ENCODE measurements around the gene MATK.
"Not testable (repeated sequence)": the region's sequence is repeated elsewhere in the genome, so short reads cannot be mapped to it uniquely, and the experiment has no call there.

MATK gene

DNA sequence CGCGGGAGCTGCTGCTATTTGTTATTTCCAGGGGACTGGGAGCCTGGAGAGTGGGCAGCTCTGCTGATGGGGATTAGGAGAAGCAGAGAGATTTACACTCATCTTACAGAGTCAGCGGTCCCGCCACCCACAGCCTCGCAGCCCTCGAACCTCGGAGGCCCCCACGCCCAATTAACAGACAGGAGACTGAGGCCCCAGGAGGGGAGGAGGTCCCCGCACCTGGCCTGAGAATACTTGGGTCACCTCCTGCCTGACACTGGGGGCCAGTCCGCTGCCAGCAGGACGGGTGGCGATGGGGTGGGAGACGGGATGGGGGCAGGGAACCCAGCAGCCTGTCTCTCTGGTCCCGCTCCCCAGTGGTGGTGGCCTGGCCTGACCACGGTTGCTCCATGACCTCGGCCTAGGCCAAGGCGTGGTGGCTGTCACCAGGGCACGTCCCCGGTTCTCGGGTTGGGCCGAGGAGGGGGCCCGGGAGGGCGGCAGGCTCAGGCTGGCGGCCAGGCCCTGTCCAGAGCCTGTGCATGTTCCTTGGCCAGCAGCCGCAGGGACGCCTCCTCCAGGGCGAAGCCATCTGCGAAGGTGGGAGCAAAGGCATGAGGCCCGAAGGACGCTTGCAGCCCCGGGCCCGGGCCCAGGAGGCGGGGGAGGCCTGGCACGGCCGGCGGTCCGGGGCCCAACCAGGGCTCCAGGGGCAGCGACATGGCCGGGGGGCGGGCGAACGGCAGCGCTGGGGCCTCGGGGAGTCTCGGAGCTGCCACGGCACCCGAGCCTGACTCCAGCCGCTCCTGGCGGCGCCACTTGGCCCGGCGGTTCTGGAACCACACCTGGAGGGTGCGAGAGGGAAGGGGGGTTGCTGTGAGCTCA lies 15.8 kb downstream of the MATK start:
- no peak for DNase-seq

DNA sequence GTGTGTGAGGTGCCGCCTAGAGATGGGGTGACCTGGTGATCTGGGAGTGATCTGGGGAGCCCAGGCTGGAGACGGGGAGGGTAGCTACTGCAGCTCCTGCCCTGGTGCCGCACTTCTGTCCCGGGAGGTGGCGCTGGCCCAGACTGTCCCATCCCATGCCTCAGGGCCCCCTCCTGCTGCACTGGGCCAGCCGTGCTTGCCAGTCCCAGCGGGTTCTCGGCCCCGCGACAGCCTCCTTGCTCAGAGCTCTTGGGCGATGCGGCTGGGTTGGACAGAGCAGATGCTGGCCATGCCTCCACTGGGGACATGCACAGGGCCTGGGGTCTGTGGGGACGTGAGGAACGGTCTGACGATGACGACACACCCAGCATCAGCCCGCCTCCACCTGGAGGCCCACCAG lies 16.7 kb downstream of the MATK start:
- DNase-seq: no peak

DNA sequence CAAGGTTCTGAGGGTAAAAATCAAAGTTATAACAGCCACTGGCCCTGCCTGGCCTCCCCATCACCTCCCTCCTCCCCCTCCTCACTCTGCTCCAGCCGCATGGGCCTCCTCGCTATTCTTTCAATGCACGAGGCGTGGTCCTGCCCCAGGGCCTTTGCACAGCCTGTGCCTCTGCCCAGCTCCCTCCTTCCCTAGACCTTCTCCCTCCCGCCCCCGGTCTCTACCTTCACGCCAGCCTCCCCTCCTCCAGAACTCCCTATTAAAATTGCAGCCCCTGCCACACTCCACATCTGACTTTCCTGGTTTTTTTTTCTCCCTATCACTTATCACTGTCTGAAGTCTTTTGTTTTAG lies 17.5 kb downstream of the MATK start:
- DNase-seq: no peak

DNA sequence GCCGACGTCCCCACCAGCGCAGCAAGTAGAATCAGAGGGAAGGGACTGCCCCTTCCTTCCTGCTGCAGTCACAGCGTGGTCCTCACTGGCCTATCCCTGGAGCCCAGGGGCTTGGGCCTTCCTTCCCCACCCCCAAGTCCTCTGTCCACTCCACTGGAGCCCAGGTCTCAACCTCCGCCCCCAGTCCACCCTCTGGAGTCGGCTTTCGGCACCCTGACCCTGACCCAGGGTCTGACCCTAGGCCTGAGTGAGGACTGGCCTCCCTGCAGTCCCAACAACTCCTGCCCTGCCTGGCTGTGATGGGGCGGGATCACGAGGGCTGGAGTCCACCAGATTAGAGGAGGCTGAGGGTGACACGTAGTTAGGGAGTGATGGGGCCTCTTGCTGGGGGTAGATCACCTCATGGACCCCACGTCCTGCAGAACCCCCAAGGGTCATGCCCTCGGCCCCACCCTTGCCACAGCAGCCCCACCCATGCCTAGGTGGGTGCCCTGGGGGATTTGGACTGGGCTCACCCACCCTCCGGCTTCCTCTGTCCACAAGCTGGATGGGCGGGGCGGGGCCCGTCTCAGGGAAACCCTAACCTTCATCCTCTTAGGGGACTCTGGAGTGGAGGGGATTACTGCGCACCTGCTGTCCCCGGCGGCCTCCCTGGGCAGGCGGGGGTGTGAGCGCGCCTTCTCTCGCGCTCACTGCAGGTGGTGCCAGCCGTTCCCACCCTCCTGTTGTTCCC lies 18.0 kb downstream of the MATK start:
- no peak for DNase-seq

DNA sequence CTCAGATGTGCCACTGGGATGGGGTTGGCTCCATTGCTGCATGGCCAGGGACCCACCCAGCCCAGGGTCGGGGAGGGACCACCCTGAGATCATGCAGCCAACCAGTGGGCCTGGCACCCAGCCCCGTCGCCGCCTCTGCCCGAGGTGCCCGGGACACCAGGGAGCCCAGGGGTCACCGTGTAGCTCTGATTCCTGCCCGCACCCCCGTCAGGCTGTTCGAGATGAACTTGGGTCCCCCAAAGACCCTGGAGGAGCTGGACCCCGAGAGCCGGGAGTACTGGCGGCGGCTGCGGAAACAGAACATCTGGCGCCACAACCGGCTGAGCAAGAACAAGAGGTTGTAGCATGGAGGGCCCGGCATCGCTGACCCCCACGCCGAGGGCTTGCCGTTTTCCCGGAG lies 19.1 kb downstream of the MATK start:
- DNase-seq: no peak

DNA sequence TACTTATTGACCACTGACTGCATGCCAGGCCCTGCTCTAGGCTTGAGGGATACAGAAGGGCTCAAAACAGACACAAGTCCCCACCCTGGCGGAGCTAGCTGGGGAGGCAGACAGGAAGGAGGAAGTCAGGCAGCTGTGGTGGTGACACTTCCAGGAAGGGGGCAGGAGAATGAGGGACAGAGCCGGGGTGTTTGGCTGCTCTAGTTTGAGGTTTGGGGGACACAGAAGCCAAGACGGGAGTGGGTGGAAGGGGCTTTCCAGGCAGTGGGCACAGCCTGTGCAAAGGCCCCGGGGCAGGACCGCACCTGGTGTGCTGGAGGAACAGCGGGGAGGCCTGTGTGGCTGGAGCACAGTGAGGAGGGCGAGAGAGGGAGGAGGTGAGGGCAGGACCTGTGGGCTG lies 19.7 kb downstream of the MATK start:
- DNase-seq: no peak

DNA sequence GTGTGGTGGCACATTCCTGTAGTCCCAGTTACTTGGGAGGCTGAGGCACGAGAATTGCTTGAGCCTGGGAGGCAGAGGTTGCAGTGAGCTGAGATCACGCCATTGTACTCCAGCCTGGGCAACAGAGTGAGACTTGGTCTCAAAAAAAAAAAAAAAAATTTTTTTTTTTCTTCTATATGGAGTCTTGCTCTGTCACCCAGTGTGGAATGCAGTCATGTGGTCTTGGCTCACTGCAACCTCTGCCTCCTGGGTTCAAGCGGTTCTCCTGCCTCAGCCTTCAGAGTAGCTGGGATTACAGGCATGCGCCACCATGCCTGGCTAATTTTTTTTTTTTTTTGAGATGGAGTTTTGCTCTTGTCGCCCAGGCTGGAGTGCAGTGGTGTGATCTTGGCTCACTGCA lies 20.4 kb downstream of the MATK start:
- DNase-seq: not testable (repeated sequence)

DNA sequence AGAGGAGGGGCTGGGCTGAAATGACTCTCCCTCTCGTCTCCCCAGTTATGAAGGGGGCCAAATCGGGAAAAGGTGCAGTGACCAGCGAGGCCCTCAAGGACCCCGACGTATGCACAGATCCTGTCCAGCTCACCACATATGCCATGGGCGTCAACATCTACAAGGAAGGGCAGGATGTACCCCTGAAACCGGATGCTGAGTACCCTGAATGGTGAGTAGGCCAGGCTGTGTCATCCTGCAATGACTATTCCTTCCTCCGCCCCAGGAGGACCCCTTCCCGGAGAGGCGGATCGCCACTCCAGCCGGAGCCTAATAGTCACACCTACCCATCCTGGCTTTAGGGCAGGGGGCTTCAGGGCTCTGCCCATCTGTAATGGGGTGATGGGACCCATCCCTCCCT lies 21.1 kb downstream of the MATK start:
- DNase-seq: no peak

DNA sequence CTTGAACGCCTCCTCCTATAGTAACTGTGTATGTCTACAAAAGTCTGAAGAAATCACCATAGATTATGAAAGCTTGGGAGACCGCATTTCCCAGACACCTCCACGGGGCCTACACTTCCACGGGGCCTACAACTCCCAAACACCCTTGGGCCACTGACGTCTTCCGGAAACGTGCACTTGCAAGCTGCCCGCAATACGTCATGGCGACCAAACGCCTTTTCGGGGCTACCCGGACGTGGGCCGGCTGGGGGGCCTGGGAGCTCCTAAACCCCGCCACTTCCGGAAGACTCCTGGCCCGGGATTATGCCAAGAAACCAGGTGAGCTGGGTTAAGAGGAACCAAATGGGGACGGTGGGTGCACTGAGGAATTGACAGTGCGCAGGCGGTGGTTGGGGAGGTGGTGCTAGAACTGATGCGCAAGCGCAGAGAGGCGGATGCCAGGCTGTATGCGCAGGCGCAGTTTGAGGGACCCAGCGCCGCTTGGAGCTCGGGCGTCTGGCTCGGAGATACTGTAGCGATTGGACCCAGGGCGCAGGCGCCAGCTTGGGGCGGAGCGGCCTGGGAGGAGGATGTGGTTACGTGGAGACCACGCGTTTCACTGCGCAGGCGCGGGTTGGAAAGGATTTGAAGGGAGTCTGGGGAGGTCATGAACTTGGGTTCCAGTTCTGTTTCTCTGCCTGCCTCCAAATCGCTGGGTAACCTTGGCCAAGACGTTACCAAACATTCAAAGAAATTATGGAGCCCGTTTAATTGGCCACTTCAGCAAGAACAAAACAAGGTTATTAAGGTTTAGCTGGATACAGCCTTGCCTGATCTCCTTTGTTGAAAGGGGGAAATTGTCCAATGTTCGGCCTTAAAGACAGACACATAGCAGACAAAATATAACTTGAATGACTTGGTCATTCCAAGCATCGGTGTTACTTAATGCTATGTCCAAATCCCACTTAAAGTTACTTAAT lies 23.4 kb downstream of the MATK start, which contains the start of gene MRPL54:
Gene MRPL54, plus strand, starts transcription at position 182 of the 959 bp plus-strand sequence. Its CDS starts 19 bp downstream, at position 201.
- peak; percentile 98 for DNase-seq

DNA sequence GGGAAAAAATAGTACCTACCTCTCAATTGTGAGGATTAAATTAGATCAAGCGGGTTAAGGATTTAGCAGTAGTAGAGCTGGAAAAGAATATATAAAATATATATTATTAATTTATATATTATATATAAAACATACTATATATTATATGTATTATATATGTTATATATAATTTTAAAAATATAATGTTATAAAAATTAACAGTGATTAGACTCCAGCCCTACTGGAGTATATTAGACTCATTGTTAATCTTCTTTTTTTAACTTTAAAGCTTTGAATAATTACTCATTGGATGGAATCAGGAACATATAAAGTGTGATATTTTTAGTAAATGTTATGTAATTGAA lies 24.1 kb downstream of the MATK start:
- no peak for DNase-seq

DNA sequence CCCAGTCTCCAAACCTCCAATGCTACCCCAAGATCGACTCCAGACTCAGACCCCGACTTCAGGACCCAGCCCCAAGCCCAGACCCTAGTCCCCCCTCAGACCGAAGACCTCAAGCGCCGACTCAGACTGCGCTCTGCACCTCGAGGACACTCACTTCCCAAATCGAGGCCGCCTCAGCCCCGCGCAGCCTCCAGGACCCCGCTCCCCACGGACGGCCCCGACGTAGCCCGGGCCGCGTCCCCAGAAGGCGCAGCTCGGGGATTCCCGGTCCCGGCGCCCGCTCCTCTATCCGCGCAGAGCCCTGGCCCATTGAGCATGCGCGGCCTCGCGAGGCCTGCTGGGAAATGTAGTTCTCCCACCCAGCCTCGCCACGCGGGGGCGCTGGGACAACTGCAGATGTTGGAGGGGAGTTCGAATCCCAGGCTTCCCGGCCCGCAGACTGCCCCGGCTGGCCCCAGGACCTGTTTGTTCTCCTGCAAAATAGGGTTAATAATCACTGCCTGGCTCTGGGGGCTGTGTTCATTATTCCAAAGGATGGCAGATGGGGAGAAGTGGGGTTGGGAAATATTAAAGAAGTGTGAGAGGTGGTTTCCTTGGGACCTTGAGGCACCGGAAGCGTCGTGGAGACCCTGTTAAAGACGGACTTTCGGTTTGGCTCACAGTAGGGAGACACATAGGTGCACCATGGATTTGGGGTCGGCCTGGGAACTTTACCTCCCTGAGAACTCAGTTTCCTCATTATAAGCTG lies 24.6 kb downstream of the MATK start, which contains the start of gene APBA3:
Gene APBA3, minus strand, starts transcription at position 311 of the 748 bp plus-strand sequence. CDS start 1,428 bp downstream, outside the sequence.
- peak; percentile 78 for DNase-seq

DNA sequence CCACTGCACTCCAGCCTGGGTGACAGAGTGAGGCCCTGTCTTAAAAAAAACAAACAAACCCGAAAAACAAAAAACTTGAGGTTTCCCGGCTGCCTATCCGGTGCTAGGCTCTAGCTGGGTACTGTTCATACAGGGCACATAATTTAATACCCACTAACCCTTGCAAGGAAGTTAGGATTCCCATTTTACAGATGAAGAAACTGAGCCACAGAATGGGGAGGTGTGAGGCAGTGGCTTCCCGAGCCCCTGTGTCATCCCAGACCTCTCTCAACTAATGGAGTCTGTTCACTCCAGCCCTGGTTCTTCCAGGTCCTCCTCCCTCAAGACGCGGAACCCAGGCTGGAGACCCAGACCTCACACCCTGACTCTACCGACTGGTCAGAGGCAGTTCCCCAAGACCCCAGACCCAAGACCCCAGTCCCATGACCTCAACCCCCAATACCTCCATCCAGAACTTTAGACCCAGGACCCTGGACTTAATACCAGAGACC lies 25.3 kb downstream of the MATK start:
- DNase-seq: no peak

DNA sequence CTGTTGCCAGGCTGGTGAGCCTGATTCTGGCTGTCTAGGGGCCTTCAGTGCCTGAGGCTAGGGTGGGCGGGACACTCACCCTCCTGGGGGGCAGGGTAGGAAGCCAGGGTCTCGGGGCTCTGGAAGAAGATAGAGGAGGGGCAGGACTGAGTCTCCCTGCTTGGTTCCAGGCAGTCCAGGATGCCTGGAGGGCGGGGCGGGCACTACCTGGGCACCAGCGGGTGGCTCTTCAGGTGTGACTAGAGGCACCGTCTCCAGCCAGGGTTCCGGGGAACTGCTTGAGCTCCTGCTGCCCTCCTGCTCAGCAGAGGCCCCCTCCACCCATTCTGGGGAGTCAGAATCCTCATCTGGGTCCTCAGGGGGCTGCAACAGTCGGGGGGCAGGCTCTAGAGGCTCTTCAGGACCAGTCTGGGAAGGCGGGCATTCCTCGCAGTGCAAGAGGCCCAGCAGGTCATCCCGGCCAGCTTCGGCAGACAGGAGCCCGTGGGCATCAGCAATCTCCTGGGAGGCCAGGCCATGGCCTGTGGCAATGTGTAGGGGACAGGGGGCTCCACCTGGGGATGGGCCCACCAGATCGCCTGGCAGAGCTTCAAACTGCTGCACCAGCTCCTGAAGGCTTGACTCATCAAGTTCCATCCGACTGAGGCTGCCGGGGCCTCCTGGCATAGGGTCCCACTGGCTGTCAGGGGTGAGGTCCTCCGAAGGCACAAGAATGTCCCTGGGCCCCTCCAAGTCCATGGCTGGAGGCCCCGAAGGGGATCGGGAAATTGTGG lies 26.5 kb downstream of the MATK start:
- no peak for DNase-seq

DNA sequence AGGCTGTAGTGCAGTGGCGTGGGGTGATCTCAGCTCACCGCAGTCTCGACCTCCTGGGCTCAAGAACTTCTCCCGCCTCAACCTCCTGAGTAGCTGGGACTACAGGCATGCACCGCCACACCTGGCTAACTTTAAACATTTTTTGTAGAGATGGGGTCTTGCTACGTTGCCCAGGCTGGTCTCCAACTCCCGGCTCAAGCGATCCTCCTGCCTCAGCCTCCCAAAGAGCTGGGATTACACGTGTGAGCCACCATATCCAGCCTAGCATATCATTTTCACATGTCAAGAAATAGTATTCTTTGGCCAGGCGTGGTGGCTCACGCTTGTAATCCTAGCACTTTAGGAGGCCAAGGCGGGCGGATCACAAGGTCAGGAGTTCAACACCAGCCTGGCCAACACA lies 27.9 kb downstream of the MATK start:
- not testable (repeated sequence) for DNase-seq

DNA sequence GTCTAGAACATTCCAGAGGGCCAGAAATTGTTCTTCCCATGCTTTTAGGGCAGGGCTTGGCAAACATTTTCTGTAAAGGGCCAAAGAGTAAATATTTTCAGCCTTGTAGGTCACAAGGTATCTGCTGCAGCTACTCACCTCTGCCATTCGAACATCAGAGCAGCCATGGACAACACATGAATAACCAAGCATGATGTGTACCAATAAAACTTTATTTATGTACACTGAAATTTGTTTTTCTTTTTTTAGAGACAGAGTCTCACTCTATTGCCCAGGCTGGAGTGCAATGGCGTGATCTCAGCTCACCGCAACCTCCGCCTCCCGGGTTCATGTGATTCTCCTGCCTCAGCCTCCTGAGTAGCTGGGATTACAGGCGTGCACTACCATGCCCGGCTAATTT lies 28.5 kb downstream of the MATK start:
- DNase-seq: not testable (repeated sequence)

DNA sequence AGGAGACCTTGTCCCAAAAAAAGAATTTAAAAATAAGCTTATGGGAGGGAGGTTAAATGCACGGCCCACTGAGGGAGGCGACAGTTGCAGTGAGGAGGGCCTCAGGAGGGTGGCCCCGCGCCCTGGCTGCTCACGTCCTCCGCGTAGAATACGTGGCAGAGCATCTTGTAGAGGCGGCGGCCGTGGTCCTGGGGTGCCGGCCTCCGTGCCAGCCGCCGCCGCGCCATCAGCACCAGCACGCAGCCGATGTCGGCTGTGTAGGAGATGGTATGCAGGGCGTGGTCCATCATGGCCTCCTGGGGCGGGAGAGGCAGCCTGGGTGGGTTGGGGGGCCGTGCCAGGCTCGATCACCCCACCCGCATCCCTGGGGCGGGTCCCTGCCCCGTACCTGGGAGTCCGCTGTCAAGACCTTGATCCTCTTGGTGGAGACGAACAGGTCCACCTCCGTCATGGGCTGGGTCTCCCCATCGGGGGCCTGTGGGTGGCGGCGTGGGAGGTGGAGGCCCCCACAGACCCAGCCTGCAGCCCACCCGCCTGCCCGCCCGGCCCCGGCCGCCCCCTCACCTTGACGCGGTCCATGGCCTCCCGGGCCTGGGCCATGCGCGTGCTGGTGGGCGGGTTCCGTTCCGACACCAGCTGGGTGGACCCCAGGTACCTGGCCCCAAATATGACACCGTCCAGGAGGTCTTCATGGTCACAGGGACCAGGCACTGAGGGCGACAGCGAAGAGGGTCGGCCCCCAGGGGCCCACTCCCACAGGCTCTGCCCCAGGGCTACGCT lies 32.4 kb downstream of the MATK start:
- DNase-seq: no peak

DNA sequence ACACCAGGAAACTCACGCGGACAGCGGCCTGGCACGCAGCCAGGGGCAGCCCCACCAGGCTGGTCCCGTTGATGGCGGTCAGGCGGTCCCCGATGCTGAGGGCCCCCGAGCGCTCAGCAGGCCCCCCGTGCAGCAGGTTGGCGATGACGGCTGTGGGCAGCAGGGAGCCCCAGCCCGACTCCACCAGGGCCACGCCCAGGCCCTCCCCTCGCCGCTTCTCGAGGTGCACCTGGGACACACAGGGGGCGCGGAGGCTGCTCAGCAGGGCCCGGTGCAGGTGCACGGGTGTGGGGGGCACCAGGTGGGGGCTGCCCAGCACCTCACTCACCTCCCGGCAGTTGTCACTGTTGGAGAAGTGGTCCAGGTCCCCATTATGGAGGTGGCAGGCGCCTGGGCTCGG lies 33.7 kb downstream of the MATK start:
- no peak for DNase-seq

DNA sequence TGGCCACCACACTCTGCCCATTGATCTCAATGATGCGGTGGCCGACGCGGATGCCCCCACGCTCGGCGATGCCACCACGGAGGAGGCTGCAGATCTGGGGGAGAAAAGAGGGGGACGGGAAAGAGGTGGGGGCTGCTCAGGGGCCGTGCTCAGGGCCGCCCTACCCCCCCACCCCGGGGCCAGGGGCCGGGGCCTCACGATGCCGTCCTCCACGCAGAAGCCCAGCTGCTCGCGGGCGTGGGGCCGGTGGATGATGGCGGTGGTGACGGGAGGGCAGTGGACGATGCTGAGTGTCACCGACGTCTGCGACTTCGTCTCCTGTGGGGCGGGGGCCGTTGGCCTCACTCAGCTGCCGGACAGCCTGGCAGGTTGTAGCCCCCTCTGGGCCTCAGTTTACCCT lies 34.9 kb downstream of the MATK start:
- no peak for DNase-seq

DNA sequence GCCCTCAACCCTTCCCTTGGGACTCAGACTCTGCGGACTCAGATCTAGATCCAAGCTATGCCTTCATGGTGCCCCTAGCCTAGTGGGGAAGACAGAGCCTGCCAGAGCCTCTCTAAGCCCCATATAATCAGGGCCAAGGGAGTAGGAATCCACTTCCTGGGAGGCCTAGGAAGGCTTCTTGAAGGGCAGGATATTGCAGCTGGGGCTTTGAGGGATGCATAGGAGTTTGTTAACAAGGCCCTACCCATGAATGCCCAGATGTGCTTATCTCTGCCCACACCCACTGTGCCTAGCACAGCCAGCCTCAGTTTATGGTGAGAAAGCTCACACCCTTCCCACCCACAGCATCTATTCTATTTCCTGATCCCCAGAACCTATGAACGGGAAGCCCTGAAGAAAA lies 36.0 kb downstream of the MATK start:
- DNase-seq: no peak

DNA sequence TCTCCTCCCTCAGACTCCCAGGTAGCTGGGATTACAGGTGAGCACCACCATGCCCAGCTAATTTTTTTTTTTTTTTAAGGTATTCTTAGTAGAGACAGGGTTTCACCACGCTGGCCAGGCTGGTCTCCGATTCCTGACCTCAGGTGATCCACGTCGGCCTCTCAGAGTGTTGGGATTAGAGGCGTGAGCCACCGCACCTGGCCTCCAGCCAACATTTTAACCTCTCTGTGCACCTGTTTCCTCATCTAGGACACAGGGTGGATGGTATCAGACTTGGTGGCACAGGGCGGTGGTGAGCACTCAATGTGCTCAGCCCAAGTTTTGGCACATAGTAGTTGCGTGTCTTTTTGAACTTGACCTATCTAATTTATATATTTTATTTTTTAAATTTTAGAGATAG lies 37.2 kb downstream of the MATK start:
- DNase-seq: no peak
